ENCODE measurements around the gene REXO1. TPM values are rescaled to one million over a fixed set of nuclear protein-coding genes. Genes with fewer than 3 reads are reported as not detected.

Gene REXO1
- total RNA-seq, 1 donor from 2014 or later, result 39.3 TPM

GRCh38 chr19:1843646-1844394 lies 4.5 kb downstream of the REXO1 start:
- H3K27me3 Mint-ChIP-seq (ENCODE audit: unreplicated experiment), result no peaks in the 10 kb centered on the region
- peaks cover 3% of the 10 kb centered on the region for H3K36me3 Mint-ChIP-seq (ENCODE audit: unreplicated experiment)
- H3K4me1 Mint-ChIP-seq (ENCODE audit: unreplicated experiment), result peaks cover 53% of the 10 kb centered on the region
- no peak for DNase-seq (ENCODE audit: extremely low spot score, unreplicated experiment)
- H3K27ac Mint-ChIP-seq (ENCODE audit: unreplicated experiment), result no peak overlapping the region
- TF ChIP-seq CTCF (IDR thresholded peaks at IDR 0.05), result peak; percentile 7
- no peak overlapping the region for H3K4me3 Mint-ChIP-seq (ENCODE audit: unreplicated experiment)
- H3K9me3 Mint-ChIP-seq (ENCODE audit: unreplicated experiment), result no peaks in the 10 kb centered on the region

- DNase-seq (ENCODE audit: extremely low spot score, unreplicated experiment), result no peak
- Mint-ChIP-seq H3K36me3 (ENCODE audit: unreplicated experiment) (peaks cover 3% of the 10 kb centered on the region), H3K4me1 (ENCODE audit: unreplicated experiment) (peaks cover 51% of the 10 kb centered on the region), H3K9me3 (ENCODE audit: unreplicated experiment) (no peaks in the 10 kb centered on the region), H3K27me3 (ENCODE audit: unreplicated experiment) (no peaks in the 10 kb centered on the region), H3K4me3 (ENCODE audit: unreplicated experiment) (no peak overlapping the region), H3K27ac (ENCODE audit: unreplicated experiment) (no peak overlapping the region)
- TF ChIP-seq CTCF (IDR thresholded peaks at IDR 0.05), result no peak
Measured at GRCh38 chr19:1843116-1843515, 5.2 kb downstream of the REXO1 start.

GRCh38 chr19:1841209-1841924 lies 6.9 kb downstream of the REXO1 start:
- peaks cover 3% of the 10 kb centered on the region for H3K36me3 Mint-ChIP-seq (ENCODE audit: unreplicated experiment)
- H3K27ac Mint-ChIP-seq (ENCODE audit: unreplicated experiment), result peak overlapping the region; percentile 56
- no peak for TF ChIP-seq CTCF (IDR thresholded peaks at IDR 0.05)
- H3K4me3 Mint-ChIP-seq (ENCODE audit: unreplicated experiment), result no peak overlapping the region
- no peak for DNase-seq (ENCODE audit: extremely low spot score, unreplicated experiment)
- no peaks in the 10 kb centered on the region for H3K27me3 Mint-ChIP-seq (ENCODE audit: unreplicated experiment)
- no peaks in the 10 kb centered on the region for H3K9me3 Mint-ChIP-seq (ENCODE audit: unreplicated experiment)
- peaks cover 45% of the 10 kb centered on the region for H3K4me1 Mint-ChIP-seq (ENCODE audit: unreplicated experiment)

GRCh38 chr19:1840541-1841115 lies 7.7 kb downstream of the REXO1 start:
- no peak for TF ChIP-seq CTCF (IDR thresholded peaks at IDR 0.05)
- H3K27ac Mint-ChIP-seq (ENCODE audit: unreplicated experiment), result peak overlapping the region; percentile 15
- no peaks in the 10 kb centered on the region for H3K9me3 Mint-ChIP-seq (ENCODE audit: unreplicated experiment)
- H3K36me3 Mint-ChIP-seq (ENCODE audit: unreplicated experiment), result no peaks in the 10 kb centered on the region
- no peak overlapping the region for H3K4me3 Mint-ChIP-seq (ENCODE audit: unreplicated experiment)
- no peaks in the 10 kb centered on the region for H3K27me3 Mint-ChIP-seq (ENCODE audit: unreplicated experiment)
- H3K4me1 Mint-ChIP-seq (ENCODE audit: unreplicated experiment), result peaks cover 37% of the 10 kb centered on the region
- DNase-seq (ENCODE audit: extremely low spot score, unreplicated experiment), result no peak
